ENCODE results near the gene CCDC85C.

DNA sequence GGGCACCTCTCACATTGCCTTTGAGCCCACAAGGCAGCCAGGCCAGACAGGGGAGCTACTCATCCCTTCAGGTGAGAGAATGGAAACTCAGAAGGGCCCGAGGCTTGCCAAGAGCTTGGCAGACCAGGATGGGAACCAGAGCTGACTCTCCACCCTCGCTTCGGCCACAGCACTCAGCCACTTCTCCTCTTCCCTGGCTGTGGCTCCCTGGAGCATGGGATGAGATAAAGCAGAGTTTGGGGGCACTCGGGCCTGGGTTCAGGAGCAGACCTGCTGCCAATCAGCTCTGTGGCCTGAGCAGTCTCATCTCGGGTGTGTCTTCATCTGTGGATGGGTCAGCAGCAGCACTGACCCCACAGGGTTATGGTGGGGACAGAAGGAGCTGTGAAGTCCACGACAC, 20.0 kb upstream of the CCDC85C start:
- TF ChIP-seq SUZ12 (IDR thresholded peaks at IDR 0.05) (no peak), PKNOX1 (IDR thresholded peaks at IDR 0.05) (no peak), BHLHE40 (IDR thresholded peaks at IDR 0.05; ENCODE audit: borderline replicate concordance) (no peak), FOXA1 (IDR thresholded peaks at IDR 0.05) (no peak), NFRKB (IDR thresholded peaks at IDR 0.05) (no peak), L3MBTL2 (conservative IDR thresholded peaks at IDR 0.05) (no peak), FOXM1 (IDR thresholded peaks at IDR 0.05; ENCODE audit: borderline replicate concordance) (no peak), ELF4 (IDR thresholded peaks at IDR 0.05) (no peak)

All from HEK293T (cell line).